ENCODE data around the gene SREK1.

The SREK1 gene

DNA sequence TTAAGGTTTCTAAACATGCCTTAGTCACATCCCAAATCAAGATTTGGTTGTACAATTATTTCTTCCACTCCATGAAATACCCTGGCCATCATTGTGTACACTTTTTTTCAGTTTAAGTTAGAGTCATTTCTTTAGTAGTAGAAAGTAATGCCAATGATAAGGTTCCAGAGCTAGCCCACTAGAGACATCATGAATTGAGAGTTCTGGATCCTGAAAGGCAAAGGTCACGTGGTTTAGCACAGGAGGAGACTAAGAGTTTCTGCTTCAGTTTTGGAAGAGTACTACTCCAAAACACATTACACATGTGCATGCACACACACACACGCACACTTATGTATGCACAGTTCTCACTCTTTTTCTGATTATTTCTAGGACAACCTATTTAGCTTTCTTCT lies 4.8 kb upstream of the SREK1 start:
- no peaks in the 10 kb centered on the region for H3K36me3 ChIP-seq (ENCODE audit: control insufficient read depth, insufficient read depth, low read length)
- no peak overlapping the region for H3K27ac ChIP-seq (ENCODE audit: low read depth, low read length)
- H3K4me1 ChIP-seq (ENCODE audit: control insufficient read depth, insufficient read depth, low read length) = peaks cover 6% of the 10 kb centered on the region
- no peaks in the 10 kb centered on the region for H3K27me3 ChIP-seq (ENCODE audit: control insufficient read depth, insufficient read depth, low read length)
- H3K9me3 ChIP-seq (ENCODE audit: control insufficient read depth, insufficient read depth, low read length) = no peaks in the 10 kb centered on the region
- no peak overlapping the region for H3K4me3 ChIP-seq (ENCODE audit: low read depth, low read length)
- no peak overlapping the region for H3K9ac ChIP-seq (ENCODE audit: low read depth, low read length)

GRCh38 chr5:66142417-66142816 lies 1.7 kb upstream of the SREK1 start:
- H3K9ac ChIP-seq (ENCODE audit: low read depth, low read length) = no peak overlapping the region
- H3K4me3 ChIP-seq (ENCODE audit: low read depth, low read length) = no peak overlapping the region
- no peaks in the 10 kb centered on the region for H3K9me3 ChIP-seq (ENCODE audit: control insufficient read depth, insufficient read depth, low read length)
- no peak overlapping the region for H3K27ac ChIP-seq (ENCODE audit: low read depth, low read length)
- no peaks in the 10 kb centered on the region for H3K27me3 ChIP-seq (ENCODE audit: control insufficient read depth, insufficient read depth, low read length)
- no peaks in the 10 kb centered on the region for H3K36me3 ChIP-seq (ENCODE audit: control insufficient read depth, insufficient read depth, low read length)
- H3K4me1 ChIP-seq (ENCODE audit: control insufficient read depth, insufficient read depth, low read length) = peaks cover 6% of the 10 kb centered on the region

GRCh38 chr5:66143473-66144073 lies 527 bp upstream of the SREK1 start:
- peak overlapping the region; percentile 98 for H3K9ac ChIP-seq (ENCODE audit: low read depth, low read length)
- H3K9me3 ChIP-seq (ENCODE audit: control insufficient read depth, insufficient read depth, low read length) = no peaks in the 10 kb centered on the region
- H3K4me3 ChIP-seq (ENCODE audit: low read depth, low read length) = peak overlapping the region; percentile 97
- peak overlapping the region; percentile 99 for H3K27ac ChIP-seq (ENCODE audit: low read depth, low read length)
- peaks cover 6% of the 10 kb centered on the region for H3K4me1 ChIP-seq (ENCODE audit: control insufficient read depth, insufficient read depth, low read length)
- H3K27me3 ChIP-seq (ENCODE audit: control insufficient read depth, insufficient read depth, low read length) = no peaks in the 10 kb centered on the region
- no peaks in the 10 kb centered on the region for H3K36me3 ChIP-seq (ENCODE audit: control insufficient read depth, insufficient read depth, low read length)

DNA sequence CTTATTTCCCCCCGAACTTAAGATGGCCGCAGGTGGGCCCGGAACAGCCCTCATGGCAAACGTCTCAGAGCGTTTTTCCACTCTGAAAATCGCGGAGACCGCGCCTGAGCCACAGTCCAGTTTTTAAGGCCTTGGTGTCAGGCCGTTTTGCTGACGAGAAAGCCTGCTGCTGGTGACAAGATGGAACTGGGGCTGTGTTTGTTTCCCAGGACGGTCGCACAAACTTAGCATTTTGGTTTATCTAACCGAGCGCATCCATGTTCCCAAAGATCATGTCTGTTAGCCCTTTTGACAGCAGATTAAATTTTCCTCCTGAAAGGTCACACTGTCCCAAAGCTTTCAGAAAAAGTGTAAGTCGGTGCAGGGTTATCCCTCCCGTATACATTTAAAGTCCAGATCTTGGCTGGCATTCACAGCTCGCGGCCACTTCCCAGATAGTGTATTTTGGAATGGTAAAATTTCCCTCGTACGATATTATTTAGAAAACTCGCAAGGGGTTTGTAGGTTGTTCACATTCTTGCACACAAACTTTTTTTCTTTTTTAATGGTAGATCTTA lies 812 bp downstream of the SREK1 start:
- H3K27ac ChIP-seq (ENCODE audit: low read depth, low read length) = peak overlapping the region; percentile 99
- H3K9me3 ChIP-seq (ENCODE audit: control insufficient read depth, insufficient read depth, low read length) = no peaks in the 10 kb centered on the region
- H3K27me3 ChIP-seq (ENCODE audit: control insufficient read depth, insufficient read depth, low read length) = no peaks in the 10 kb centered on the region
- peaks cover 6% of the 10 kb centered on the region for H3K4me1 ChIP-seq (ENCODE audit: control insufficient read depth, insufficient read depth, low read length)
- H3K36me3 ChIP-seq (ENCODE audit: control insufficient read depth, insufficient read depth, low read length) = no peaks in the 10 kb centered on the region
- peak overlapping the region; percentile 98 for H3K9ac ChIP-seq (ENCODE audit: low read depth, low read length)
- peak overlapping the region; percentile 97 for H3K4me3 ChIP-seq (ENCODE audit: low read depth, low read length)

DNA sequence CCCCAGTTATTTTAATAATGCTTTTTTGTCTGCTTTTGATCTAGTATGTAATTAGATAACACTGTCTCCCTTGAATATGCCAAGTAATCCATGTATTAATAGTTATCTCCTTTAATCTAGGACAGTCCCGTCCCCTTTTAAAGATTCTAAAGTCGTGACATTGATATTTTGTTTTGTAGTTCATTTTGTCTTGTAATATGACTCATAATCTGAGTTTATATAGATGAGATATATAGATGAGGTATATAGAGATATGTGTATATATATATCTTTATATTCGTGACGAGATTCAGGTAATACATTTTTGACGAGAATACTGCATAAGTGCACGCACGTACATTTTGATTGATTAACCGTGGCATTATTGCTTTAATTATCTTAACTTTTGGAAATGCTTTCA lies 1.6 kb downstream of the SREK1 start:
- Histone ChIP-seq H3K4me1 (ENCODE audit: control insufficient read depth, insufficient read depth, low read length) (peaks cover 6% of the 10 kb centered on the region), H3K27me3 (ENCODE audit: control insufficient read depth, insufficient read depth, low read length) (no peaks in the 10 kb centered on the region), H3K36me3 (ENCODE audit: control insufficient read depth, insufficient read depth, low read length) (no peaks in the 10 kb centered on the region), H3K4me3 (ENCODE audit: low read depth, low read length) (peak overlapping the region; percentile 97), H3K27ac (ENCODE audit: low read depth, low read length) (no peak overlapping the region), H3K9ac (ENCODE audit: low read depth, low read length) (no peak overlapping the region), H3K9me3 (ENCODE audit: control insufficient read depth, insufficient read depth, low read length) (no peaks in the 10 kb centered on the region)

DNA sequence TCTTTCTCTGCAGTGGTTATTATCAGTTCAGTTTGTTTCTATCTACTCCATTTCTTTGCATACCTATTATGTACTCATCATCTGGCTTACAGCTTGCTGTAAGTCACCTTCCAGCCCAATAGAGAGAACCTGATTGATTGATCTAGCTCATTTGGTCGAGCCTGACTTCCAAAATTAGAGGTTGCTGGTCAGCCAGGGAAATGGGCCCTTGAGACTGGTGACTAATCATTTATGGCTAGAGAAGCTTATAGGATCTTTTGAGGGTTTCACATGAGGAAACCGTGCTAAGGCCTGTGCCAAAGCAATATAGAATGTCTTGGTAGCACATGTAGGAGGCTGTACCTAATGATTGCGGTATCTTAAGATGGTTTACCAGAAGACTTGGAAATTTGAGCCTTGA lies 5.8 kb downstream of the SREK1 start:
- H3K36me3 ChIP-seq (ENCODE audit: control insufficient read depth, insufficient read depth, low read length) = no peaks in the 10 kb centered on the region; the same call in 1 of the 2 replicates
- no peak overlapping the region for H3K9ac ChIP-seq (ENCODE audit: low read depth, low read length)
- H3K27ac ChIP-seq (ENCODE audit: low read depth, low read length) = no peak overlapping the region
- no peak overlapping the region for H3K4me3 ChIP-seq (ENCODE audit: low read depth, low read length)
- H3K9me3 ChIP-seq (ENCODE audit: control insufficient read depth, insufficient read depth, low read length) = no peaks in the 10 kb centered on the region
- H3K4me1 ChIP-seq (ENCODE audit: control insufficient read depth, insufficient read depth, low read length) = peaks cover 9% of the 10 kb centered on the region; the same call in 1 of the 2 replicates
- H3K27me3 ChIP-seq (ENCODE audit: control insufficient read depth, insufficient read depth, low read length) = no peaks in the 10 kb centered on the region

DNA sequence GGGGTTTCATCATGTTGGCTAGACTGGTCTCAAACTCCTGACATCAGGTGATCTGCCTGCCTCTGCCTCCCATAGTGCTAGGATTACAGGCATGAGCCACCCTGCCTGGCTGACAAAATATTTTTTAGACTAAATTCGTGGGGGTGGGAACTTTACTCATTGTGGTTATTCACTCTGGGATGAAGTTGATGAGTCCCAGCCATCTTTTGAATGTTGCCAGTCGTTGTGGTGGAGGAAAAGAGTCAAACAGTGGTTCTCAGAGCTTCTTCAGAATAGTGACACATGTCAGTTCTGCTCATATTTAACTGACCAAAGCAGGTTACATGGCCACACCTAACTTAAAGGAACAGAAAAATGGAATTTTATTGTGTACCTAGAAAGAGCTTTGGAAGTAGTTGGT lies 6.9 kb downstream of the SREK1 start:
- no peak overlapping the region for H3K9ac ChIP-seq (ENCODE audit: low read depth, low read length)
- H3K9me3 ChIP-seq (ENCODE audit: control insufficient read depth, insufficient read depth, low read length) = no peaks in the 10 kb centered on the region
- no peak overlapping the region for H3K27ac ChIP-seq (ENCODE audit: low read depth, low read length)
- peaks cover 6% of the 10 kb centered on the region; the same call in 1 of the 2 replicates for H3K36me3 ChIP-seq (ENCODE audit: control insufficient read depth, insufficient read depth, low read length)
- no peak overlapping the region for H3K4me3 ChIP-seq (ENCODE audit: low read depth, low read length)
- H3K27me3 ChIP-seq (ENCODE audit: control insufficient read depth, insufficient read depth, low read length) = no peaks in the 10 kb centered on the region
- H3K4me1 ChIP-seq (ENCODE audit: control insufficient read depth, insufficient read depth, low read length) = peaks cover 9% of the 10 kb centered on the region; the same call in 1 of the 2 replicates

GRCh38 chr5:66151491-66151890 lies 7.4 kb downstream of the SREK1 start:
- Histone ChIP-seq H3K36me3 (ENCODE audit: control insufficient read depth, insufficient read depth, low read length) (peaks cover 7% of the 10 kb centered on the region; the same call in 1 of the 2 replicates), H3K9me3 (ENCODE audit: control insufficient read depth, insufficient read depth, low read length) (no peaks in the 10 kb centered on the region), H3K4me3 (ENCODE audit: low read depth, low read length) (no peak overlapping the region), H3K27ac (ENCODE audit: low read depth, low read length) (no peak overlapping the region), H3K27me3 (ENCODE audit: control insufficient read depth, insufficient read depth, low read length) (no peaks in the 10 kb centered on the region), H3K4me1 (ENCODE audit: control insufficient read depth, insufficient read depth, low read length) (peaks cover 9% of the 10 kb centered on the region; the same call in 1 of the 2 replicates), H3K9ac (ENCODE audit: low read depth, low read length) (no peak overlapping the region)

- peaks cover 43% of the 10 kb centered on the region for H3K36me3 ChIP-seq (ENCODE audit: control insufficient read depth, insufficient read depth, low read length)
- H3K9ac ChIP-seq (ENCODE audit: low read depth, low read length) = no peak overlapping the region
- peaks cover 22% of the 10 kb centered on the region; the same call in 1 of the 2 replicates for H3K4me1 ChIP-seq (ENCODE audit: control insufficient read depth, insufficient read depth, low read length)
- no peak overlapping the region for H3K4me3 ChIP-seq (ENCODE audit: low read depth, low read length)
- H3K9me3 ChIP-seq (ENCODE audit: control insufficient read depth, insufficient read depth, low read length) = no peaks in the 10 kb centered on the region
- H3K27me3 ChIP-seq (ENCODE audit: control insufficient read depth, insufficient read depth, low read length) = no peaks in the 10 kb centered on the region
- no peak overlapping the region for H3K27ac ChIP-seq (ENCODE audit: low read depth, low read length)
These were observed 12.9 kb downstream of the SREK1 start for GRCh38 chr5:66157046-66157445.

DNA sequence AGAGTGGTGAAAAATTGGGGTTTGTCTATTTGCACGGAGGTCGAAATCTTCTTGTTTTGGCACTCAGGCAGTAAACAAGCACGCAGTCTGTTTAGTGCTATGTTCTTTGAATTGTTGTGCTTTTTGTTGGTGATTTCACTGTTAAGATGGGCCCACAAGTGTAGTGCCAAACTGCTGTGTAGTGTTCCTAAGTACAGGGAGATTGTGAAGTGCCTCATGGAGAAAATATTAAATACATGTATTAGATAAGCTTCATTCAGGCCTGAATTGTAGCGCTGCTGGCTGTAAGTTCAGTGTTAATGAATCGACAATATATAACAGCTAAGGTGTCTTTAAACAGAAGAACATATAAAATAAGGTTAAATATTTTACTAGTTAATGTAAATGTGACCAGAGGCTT lies 17.3 kb downstream of the SREK1 start:
- Histone ChIP-seq H3K9ac (ENCODE audit: low read depth, low read length) (no peak overlapping the region), H3K27me3 (ENCODE audit: control insufficient read depth, insufficient read depth, low read length) (no peaks in the 10 kb centered on the region), H3K4me3 (ENCODE audit: low read depth, low read length) (no peak overlapping the region), H3K27ac (ENCODE audit: low read depth, low read length) (no peak overlapping the region), H3K36me3 (ENCODE audit: control insufficient read depth, insufficient read depth, low read length) (peaks cover 79% of the 10 kb centered on the region), H3K9me3 (ENCODE audit: control insufficient read depth, insufficient read depth, low read length) (no peaks in the 10 kb centered on the region), H3K4me1 (ENCODE audit: control insufficient read depth, insufficient read depth, low read length) (peaks cover 12% of the 10 kb centered on the region; the same call in 1 of the 2 replicates)

DNA sequence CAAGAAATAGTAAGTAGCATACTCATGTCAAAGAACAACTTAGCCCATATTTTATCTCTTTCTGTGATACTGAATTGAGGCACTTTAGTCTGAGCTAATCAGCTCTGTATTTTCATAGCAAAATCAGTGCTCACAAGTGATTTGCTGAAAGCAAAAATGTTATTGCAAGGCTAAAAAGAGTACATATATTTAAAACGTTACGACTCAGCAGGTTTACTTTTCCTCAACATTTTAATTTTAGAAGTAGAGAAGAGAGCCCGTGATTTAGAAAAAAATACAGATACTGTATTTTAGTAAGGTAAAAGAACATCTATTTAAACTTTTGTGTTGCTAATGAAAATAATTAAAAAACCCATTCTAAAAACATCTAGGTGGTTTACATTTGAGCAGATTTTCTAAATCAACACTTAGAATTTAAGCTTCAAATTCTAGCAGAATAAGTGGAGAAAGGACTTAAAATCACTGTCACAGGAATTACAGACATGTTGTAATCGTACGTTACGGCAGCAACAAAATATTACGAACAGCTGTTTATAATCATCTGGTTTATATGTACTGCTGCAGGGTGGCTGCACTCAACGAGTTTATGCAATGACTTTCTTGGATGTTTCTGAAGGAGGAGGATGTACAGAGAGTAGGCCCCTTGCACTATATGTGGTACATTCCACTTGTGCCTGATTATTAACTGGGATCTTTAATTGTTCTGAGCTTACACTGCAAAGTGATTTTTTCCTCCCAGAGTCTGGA lies 20.1 kb downstream of the SREK1 start:
- H3K36me3 ChIP-seq (ENCODE audit: control insufficient read depth, insufficient read depth, low read length) = peaks cover 98% of the 10 kb centered on the region
- H3K4me3 ChIP-seq (ENCODE audit: low read depth, low read length) = no peak overlapping the region
- H3K9me3 ChIP-seq (ENCODE audit: control insufficient read depth, insufficient read depth, low read length) = no peaks in the 10 kb centered on the region
- H3K4me1 ChIP-seq (ENCODE audit: control insufficient read depth, insufficient read depth, low read length) = no peaks in the 10 kb centered on the region
- H3K27ac ChIP-seq (ENCODE audit: low read depth, low read length) = no peak overlapping the region
- no peak overlapping the region for H3K9ac ChIP-seq (ENCODE audit: low read depth, low read length)
- H3K27me3 ChIP-seq (ENCODE audit: control insufficient read depth, insufficient read depth, low read length) = no peaks in the 10 kb centered on the region

Data from HUES48 (cell line).